Vagina (tissue), 2 donors: Measurements from ENCODE around the gene C10orf90.

Source experiments
- POLR2A ChIP-seq, 2 donors: fragments of 450-650 bp; IDR thresholded peaks; one replicate each; pipeline ENCODE4 v1.6.1; 2017; ENCODE audit warnings: antibody characterized with exemption in 2 of 2, mild to moderate bottlenecking in 2 of 2, moderate library complexity in 2 of 2
- POLR2AphosphoS5 ChIP-seq, 2 donors: sonication (generic); formaldehyde crosslinking; IDR thresholded peaks; one replicate each; pipeline ENCODE4 v1.9.0; 2017; ENCODE audit warnings: antibody characterized with exemption in 2 of 2, mild to moderate bottlenecking in 2 of 2, low read depth in 1 of 2; ENCODE audit not compliant: insufficient read depth in 1 of 2
- TF ChIP-seq, protein P1 (sequence below), 3 experiments: fragments of 450-650 bp in 2 of 3; fragments of 200-600 bp in 1 of 3; sonication (generic) in 1 of 3; IDR thresholded peaks; one replicate each; pipeline ENCODE4 v1.5.1; 2017 to 2019; ENCODE audit warnings: antibody characterized with exemption in 3 of 3, mild to moderate bottlenecking in 2 of 3, moderate library complexity in 2 of 3

- TF ChIP-seq POLR2AphosphoS5 (IDR thresholded peaks at IDR 0.05; ENCODE audit: insufficient read depth in 1 of 2, low read depth in 1 of 2) (no peak), POLR2A (IDR thresholded peaks at IDR 0.05) (no peak)
- TF ChIP-seq, protein P1, sequence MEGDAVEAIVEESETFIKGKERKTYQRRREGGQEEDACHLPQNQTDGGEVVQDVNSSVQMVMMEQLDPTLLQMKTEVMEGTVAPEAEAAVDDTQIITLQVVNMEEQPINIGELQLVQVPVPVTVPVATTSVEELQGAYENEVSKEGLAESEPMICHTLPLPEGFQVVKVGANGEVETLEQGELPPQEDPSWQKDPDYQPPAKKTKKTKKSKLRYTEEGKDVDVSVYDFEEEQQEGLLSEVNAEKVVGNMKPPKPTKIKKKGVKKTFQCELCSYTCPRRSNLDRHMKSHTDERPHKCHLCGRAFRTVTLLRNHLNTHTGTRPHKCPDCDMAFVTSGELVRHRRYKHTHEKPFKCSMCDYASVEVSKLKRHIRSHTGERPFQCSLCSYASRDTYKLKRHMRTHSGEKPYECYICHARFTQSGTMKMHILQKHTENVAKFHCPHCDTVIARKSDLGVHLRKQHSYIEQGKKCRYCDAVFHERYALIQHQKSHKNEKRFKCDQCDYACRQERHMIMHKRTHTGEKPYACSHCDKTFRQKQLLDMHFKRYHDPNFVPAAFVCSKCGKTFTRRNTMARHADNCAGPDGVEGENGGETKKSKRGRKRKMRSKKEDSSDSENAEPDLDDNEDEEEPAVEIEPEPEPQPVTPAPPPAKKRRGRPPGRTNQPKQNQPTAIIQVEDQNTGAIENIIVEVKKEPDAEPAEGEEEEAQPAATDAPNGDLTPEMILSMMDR (IDR thresholded peaks at IDR 0.05), result no peak
Measured at GRCh38 chr10:126480648-126481047, 189.8 kb downstream of the C10orf90 start.
